DOHH2 (cell line): Measurements from ENCODE around the gene PAF1.

ENCODE experiments used
- EZH2phosphoT487 ChIP-seq: fragments of 200-600 bp; sonication (generic); IDR thresholded peaks from 2 replicates; pipeline ENCODE4 v1.6.1; 2017; ENCODE audit warnings: borderline replicate concordance, mild to moderate bottlenecking, antibody characterized with exemption, low read length, moderate library complexity, mixed read lengths
- TF ChIP-seq, protein P1 (sequence below): fragments of 200-600 bp; sonication (generic); IDR thresholded peaks from one replicate; pipeline ENCODE4 v1.5.1; 2014; ENCODE audit warnings: antibody characterized with exemption, mild to moderate bottlenecking, low read depth, low read length; ENCODE audit not compliant: poor library complexity, severe bottlenecking

DNA sequence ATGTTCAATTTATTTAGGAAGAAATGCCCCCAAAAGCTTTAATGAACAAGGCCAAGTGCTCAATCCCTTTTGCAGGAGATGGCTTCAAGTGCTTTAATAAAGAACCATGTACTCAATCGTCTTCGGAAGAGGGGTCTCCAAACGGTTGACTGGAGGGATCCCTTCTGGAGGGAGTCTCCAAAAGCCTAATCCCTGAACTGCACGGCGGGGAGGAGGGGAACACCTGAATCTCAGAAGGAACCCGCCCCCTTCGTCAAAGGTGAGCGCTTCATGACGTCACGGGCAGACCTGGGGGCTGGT lies 505 bp downstream of the PAF1 start:
- TF ChIP-seq, protein P1, sequence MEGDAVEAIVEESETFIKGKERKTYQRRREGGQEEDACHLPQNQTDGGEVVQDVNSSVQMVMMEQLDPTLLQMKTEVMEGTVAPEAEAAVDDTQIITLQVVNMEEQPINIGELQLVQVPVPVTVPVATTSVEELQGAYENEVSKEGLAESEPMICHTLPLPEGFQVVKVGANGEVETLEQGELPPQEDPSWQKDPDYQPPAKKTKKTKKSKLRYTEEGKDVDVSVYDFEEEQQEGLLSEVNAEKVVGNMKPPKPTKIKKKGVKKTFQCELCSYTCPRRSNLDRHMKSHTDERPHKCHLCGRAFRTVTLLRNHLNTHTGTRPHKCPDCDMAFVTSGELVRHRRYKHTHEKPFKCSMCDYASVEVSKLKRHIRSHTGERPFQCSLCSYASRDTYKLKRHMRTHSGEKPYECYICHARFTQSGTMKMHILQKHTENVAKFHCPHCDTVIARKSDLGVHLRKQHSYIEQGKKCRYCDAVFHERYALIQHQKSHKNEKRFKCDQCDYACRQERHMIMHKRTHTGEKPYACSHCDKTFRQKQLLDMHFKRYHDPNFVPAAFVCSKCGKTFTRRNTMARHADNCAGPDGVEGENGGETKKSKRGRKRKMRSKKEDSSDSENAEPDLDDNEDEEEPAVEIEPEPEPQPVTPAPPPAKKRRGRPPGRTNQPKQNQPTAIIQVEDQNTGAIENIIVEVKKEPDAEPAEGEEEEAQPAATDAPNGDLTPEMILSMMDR, result no peak
- no peak for TF ChIP-seq EZH2phosphoT487
